Retinal pigment epithelial cell (primary cell): ENCODE measurements around the gene UNC80.

ENCODE experiments used
- DNase-seq: peaks from one replicate; pipeline ENCODE4 v3.0.0-alpha.2; 2010; ENCODE audit warnings: low read depth
- H3K4me3 ChIP-seq: 2 replicates; pipeline ENCODE4 v1.5.1; 2011; ENCODE audit warnings: mild to moderate bottlenecking, low read length, control low read depth, moderate library complexity
- TF ChIP-seq, protein P1 (sequence below): conservative IDR thresholded peaks from 2 replicates; pipeline ENCODE4 v1.5.1; 2011; ENCODE audit warnings: low read depth, low read length, control low read depth, inconsistent platforms

Gene UNC80

DNA sequence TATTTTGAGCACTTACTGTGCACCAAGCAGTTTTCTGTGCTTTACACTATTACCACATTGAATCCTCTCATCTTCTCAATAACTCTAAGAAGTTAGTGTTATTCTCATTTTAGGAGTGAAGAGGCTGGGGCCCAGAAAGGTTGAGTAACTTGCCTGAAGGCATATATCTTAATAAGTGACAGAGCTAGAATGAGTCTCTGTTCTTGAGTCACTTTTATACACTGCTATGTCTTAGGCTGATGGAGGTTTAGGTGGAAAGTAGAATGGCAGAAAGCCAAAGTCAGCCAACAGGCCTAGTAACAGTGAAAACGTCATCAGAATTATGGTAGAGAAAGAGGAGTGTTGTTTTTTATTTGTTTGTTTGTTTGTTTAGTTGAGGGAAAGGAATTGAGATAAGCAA lies 202.9 kb downstream of the UNC80 start:
- H3K4me3 ChIP-seq: no peak overlapping the region
- TF ChIP-seq, protein P1, sequence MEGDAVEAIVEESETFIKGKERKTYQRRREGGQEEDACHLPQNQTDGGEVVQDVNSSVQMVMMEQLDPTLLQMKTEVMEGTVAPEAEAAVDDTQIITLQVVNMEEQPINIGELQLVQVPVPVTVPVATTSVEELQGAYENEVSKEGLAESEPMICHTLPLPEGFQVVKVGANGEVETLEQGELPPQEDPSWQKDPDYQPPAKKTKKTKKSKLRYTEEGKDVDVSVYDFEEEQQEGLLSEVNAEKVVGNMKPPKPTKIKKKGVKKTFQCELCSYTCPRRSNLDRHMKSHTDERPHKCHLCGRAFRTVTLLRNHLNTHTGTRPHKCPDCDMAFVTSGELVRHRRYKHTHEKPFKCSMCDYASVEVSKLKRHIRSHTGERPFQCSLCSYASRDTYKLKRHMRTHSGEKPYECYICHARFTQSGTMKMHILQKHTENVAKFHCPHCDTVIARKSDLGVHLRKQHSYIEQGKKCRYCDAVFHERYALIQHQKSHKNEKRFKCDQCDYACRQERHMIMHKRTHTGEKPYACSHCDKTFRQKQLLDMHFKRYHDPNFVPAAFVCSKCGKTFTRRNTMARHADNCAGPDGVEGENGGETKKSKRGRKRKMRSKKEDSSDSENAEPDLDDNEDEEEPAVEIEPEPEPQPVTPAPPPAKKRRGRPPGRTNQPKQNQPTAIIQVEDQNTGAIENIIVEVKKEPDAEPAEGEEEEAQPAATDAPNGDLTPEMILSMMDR: no peak
- no peak for DNase-seq

DNA sequence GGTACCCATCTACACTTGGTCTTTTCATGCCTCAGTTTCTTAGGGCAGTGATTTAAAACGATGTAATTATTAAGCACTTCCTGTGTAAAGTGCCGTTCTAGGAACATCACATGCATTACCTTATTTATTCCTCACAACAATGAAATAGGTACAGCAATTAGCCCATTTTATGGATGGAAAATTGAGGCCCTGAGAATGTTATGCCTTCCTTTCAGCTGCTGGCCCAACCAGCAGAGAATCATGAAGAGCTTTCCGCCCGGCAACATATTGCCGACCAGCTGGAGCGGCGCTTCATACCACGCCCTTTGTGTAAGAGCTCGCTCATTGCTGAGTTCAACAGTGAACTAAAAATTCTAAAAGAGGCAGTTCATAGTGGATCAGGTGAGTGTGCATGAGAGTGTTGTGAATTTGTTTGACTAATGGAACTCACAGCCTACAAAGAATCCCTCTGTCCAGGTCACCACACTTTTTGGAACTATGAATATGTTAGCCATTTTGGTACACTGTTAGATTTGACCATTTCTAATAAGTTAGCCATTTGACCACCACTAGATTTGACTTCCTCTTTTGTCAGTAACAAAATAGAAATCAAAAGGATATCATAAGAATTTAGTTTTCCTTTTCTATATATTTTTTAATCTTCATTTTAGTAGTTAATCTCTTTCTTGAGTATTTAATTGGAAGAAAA lies 205.2 kb downstream of the UNC80 start:
- H3K4me3 ChIP-seq: no peak overlapping the region
- DNase-seq: no peak
- TF ChIP-seq, protein P1: no peak

DNA sequence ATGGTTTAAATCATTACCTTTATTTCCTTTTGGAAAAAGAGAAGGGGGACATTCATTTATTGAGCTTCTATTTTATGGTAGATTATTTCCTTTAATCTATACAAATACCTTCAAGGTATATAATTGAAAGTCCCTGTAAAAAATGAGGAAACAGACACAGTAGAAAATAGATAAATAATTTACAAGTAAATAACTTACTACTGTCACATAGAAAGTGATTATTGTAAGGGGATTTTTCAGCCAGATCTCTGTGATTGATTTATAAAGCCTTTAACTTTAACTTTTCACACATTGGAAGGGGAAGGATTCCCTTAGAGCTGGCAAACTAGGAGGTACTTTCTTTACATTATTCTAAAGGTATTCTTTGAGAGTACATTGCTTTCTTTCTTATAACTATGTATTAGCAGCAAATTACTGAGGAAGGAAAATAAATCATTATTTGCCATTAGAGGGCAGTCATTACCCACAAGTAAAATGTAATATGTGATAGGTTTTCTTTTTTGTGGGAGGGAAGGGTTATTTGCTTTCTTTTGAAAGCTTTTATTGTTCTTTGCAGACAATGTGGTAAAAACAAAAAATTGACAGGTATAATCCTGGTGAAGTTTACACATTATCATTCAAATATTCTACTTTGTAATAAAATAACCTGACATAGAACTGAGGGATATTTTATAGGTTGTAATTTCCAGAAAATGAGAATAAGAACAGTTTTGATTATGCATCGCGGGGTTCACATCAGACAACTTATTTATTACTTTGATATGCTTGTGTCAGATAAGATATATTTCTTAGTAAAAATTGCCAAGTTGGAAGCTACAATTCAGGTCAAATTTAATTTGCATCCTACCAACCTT lies 206.0 kb downstream of the UNC80 start:
- TF ChIP-seq, protein P1: peak; percentile 39
- no peak for DNase-seq
- H3K4me3 ChIP-seq: no peak overlapping the region

DNA sequence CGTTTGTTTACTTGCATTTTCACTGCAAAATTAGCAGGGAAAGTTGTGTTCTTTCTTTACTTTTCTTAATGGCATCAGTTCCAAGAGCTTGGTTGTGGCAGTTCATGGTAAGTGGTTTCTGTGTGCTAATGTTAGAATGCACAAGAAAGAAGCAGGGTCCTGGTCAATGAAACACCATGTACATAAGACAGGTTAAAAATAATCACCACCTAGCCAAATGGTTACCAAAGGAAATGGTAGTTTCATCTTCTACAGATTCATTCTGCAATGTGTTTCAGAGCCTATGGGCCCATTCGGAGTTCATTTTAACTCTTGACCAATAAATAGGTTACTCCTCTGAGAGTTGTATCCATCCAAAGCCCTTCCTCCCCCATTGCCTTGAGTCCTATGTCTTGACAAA lies 212.7 kb downstream of the UNC80 start:
- DNase-seq: no peak
- TF ChIP-seq, protein P1: no peak

DNA sequence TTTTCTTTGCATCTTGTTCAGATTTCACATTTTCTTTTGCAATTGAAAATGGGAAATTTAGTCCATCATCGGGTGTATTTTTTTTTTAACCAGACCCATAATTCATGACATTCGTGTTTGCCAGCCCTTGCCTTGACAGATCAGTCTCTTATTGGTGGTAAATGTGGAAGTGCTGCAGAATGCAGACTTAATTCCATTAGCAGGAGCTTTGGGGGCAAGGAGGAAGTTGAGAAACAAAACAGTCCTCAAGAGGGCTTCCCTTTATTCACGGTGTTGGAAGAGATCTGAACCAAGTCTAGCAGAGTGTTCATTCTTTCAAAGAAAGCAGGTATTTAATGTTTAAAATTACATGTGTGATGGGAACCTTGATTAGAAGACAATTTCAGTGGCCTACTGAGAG lies 214.2 kb downstream of the UNC80 start:
- TF ChIP-seq, protein P1: no peak

More for the DNA sequence above, 212.7 kb downstream of the UNC80 start:
- H3K4me3 ChIP-seq: no peak overlapping the region

DNA sequence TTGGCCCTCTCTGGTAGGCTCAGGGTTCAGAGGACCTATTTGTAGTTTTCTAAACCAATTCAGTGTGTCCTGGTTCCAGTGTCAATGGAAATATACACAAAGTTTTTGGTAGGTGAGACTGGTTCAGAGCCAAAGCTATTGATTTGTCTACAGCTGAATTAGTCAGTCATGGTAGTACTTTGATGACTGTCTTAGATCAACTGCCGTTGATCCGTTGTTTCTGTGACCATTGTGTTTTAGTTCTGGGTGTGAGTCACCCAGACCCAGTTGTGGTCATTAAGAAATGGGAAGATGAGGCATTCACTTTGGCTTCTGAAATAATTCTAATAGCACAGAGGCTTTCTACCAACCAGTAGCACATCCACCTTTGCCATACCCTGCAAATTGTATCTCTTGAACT lies 214.8 kb downstream of the UNC80 start:
- DNase-seq: no peak

More for the DNA sequence above, 214.2 kb downstream of the UNC80 start:
- no peak overlapping the region for H3K4me3 ChIP-seq
- no peak for DNase-seq

More for the DNA sequence above, 214.8 kb downstream of the UNC80 start:
- H3K4me3 ChIP-seq: no peak overlapping the region
- TF ChIP-seq, protein P1: no peak
